ENCODE measurements around the gene TBC1D2.

Gene TBC1D2

GRCh38 chr9:98162613-98163012 lies 92.8 kb downstream of the TBC1D2 start:
- no peak for TF ChIP-seq CTCF (IDR thresholded peaks at IDR 0.05; ENCODE audit: low read depth, low read length, missing control alignments)
- no peak overlapping the region for H3K4me3 ChIP-seq (ENCODE audit: low read depth, low read length)
- in situ Hi-C loops (cut with HindIII; ENCODE audit: low sequenced_read_pairs): no loop called here
- no peak for DNase-seq (ENCODE audit: low read depth)

GRCh38 chr9:98161851-98162250 lies 93.6 kb downstream of the TBC1D2 start:
- H3K4me3 ChIP-seq (ENCODE audit: low read depth, low read length): no peak overlapping the region
- no peak for TF ChIP-seq CTCF (IDR thresholded peaks at IDR 0.05; ENCODE audit: low read depth, low read length, missing control alignments)
- in situ Hi-C loops (cut with HindIII; ENCODE audit: low sequenced_read_pairs): no loop called here
- no peak for DNase-seq (ENCODE audit: low read depth)

- no peak overlapping the region for H3K4me3 ChIP-seq (ENCODE audit: low read depth, low read length)
- in situ Hi-C loops (cut with HindIII; ENCODE audit: low sequenced_read_pairs): no loop called here
- DNase-seq (ENCODE audit: low read depth): no peak
- no peak for TF ChIP-seq CTCF (IDR thresholded peaks at IDR 0.05; ENCODE audit: low read depth, low read length, missing control alignments)
These were observed 95.7 kb downstream of the TBC1D2 start for GRCh38 chr9:98159790-98160189.

- no peak for DNase-seq (ENCODE audit: low read depth)
- in situ Hi-C loops (cut with HindIII; ENCODE audit: low sequenced_read_pairs): no loop called here
- TF ChIP-seq CTCF (IDR thresholded peaks at IDR 0.05; ENCODE audit: low read depth, low read length, missing control alignments): no peak
These were observed 96.1 kb downstream of the TBC1D2 start for GRCh38 chr9:98159301-98159700.

GRCh38 chr9:98158071-98158831 lies 97.2 kb downstream of the TBC1D2 start:
- in situ Hi-C loops (cut with HindIII; ENCODE audit: low sequenced_read_pairs): no loop called here
- no peak overlapping the region for H3K4me3 ChIP-seq (ENCODE audit: low read depth, low read length)
- no peak for TF ChIP-seq CTCF (IDR thresholded peaks at IDR 0.05; ENCODE audit: low read depth, low read length, missing control alignments)
- no peak for DNase-seq (ENCODE audit: low read depth)

More at GRCh38 chr9:98159301-98159700, 96.1 kb downstream of the TBC1D2 start:
- H3K4me3 ChIP-seq (ENCODE audit: low read depth, low read length): no peak overlapping the region

GRCh38 chr9:98157372-98157771 lies 98.1 kb downstream of the TBC1D2 start:
- no peak overlapping the region for H3K4me3 ChIP-seq (ENCODE audit: low read depth, low read length)
- no peak for DNase-seq (ENCODE audit: low read depth)
- in situ Hi-C loops (cut with HindIII; ENCODE audit: low sequenced_read_pairs): no loop called here
- TF ChIP-seq CTCF (IDR thresholded peaks at IDR 0.05; ENCODE audit: low read depth, low read length, missing control alignments): no peak
